8988T (cell line): Measurements from ENCODE around the gene SNAI1.
"Not testable (repeated sequence)": the region's sequence is repeated elsewhere in the genome, so short reads cannot be mapped to it uniquely, and the experiment has no call there.

Source experiments
- DNase-seq: peaks from one replicate; pipeline ENCODE4 v3.0.0; 2011

SNAI1 gene

GRCh38 chr20:49987015-49987867 lies 4.5 kb downstream of the SNAI1 start:
- DNase-seq, result no peak

- no peak for DNase-seq
Measured at GRCh38 chr20:49987868-49988690, 5.3 kb downstream of the SNAI1 start.

GRCh38 chr20:49989234-49990065 lies 6.7 kb downstream of the SNAI1 start:
- DNase-seq, result no peak

- no peak for DNase-seq
Measured at GRCh38 chr20:49990271-49990720, 7.5 kb downstream of the SNAI1 start.

- no peak for DNase-seq
Measured at GRCh38 chr20:49993301-49993751, 10.5 kb downstream of the SNAI1 start.

- no peak for DNase-seq
Measured at GRCh38 chr20:49995586-49995985, 12.8 kb downstream of the SNAI1 start.

GRCh38 chr20:49998478-49999188 lies 15.9 kb downstream of the SNAI1 start:
- not testable (repeated sequence) for DNase-seq

- DNase-seq, result no peak
Measured at GRCh38 chr20:49999329-49999728, 16.5 kb downstream of the SNAI1 start.

- not testable (repeated sequence) for DNase-seq
Measured at GRCh38 chr20:50000548-50001222, 17.9 kb downstream of the SNAI1 start.

GRCh38 chr20:50001784-50002311 lies 19.1 kb downstream of the SNAI1 start:
- DNase-seq, result no peak

GRCh38 chr20:50003253-50003656 lies 20.5 kb downstream of the SNAI1 start:
- no peak for DNase-seq

- DNase-seq, result no peak
Measured at GRCh38 chr20:50004229-50004628, 21.4 kb downstream of the SNAI1 start.

GRCh38 chr20:50005471-50005981 lies 22.7 kb downstream of the SNAI1 start:
- no peak for DNase-seq

GRCh38 chr20:50007369-50007768 lies 24.6 kb downstream of the SNAI1 start:
- no peak for DNase-seq

- no peak for DNase-seq
Measured at GRCh38 chr20:50008007-50008406, 25.2 kb downstream of the SNAI1 start.

- DNase-seq, result no peak
Measured at GRCh38 chr20:50009521-50010454, 27.0 kb downstream of the SNAI1 start.

GRCh38 chr20:50011597-50011996 lies 28.8 kb downstream of the SNAI1 start:
- not testable (repeated sequence) for DNase-seq

- DNase-seq, result no peak
Measured at GRCh38 chr20:50012282-50013263, 29.8 kb downstream of the SNAI1 start.

- no peak for DNase-seq
Measured at GRCh38 chr20:50013976-50014375, 31.2 kb downstream of the SNAI1 start.
